Cardiac muscle cell (in vitro differentiated cells and primary cell): ENCODE measurements around the gene LONRF3. TPM values are rescaled to one million over a fixed set of nuclear protein-coding genes. Genes with fewer than 3 reads are reported as not detected.

Experiments used
- DNase-seq, 2 donors: peaks; one replicate each; pipeline versions ENCODE4 v3.0.0 to v3.0.0-alpha.2; 2010 to 2017; ENCODE audit warnings: low read depth in 1 of 2, low spot score in 1 of 2
- H3K27ac ChIP-seq: fragments of 200-600 bp; sonication (generic); 2 replicates; pipeline ENCODE4 v1.5.1; 2016
- H3K27me3 ChIP-seq: fragments of 200-600 bp; sonication (generic); 2 replicates; pipeline ENCODE4 v1.6.0; 2016; ENCODE audit warnings: control low read depth
- H3K36me3 ChIP-seq: fragments of 200-600 bp; sonication (generic); 2 replicates; pipeline ENCODE4 v1.5.1; 2016; ENCODE audit warnings: control low read depth
- H3K4me1 ChIP-seq: fragments of 200-600 bp; sonication (generic); 2 replicates; pipeline ENCODE4 v1.8.1; 2017; ENCODE audit warnings: low read depth, mild to moderate bottlenecking, mixed run types
- H3K4me3 ChIP-seq: fragments of 200-600 bp; sonication (generic); 2 replicates; pipeline ENCODE4 v1.5.1; 2016; ENCODE audit warnings: mild to moderate bottlenecking
- H3K9me3 ChIP-seq: fragments of 200-600 bp; sonication (generic); 2 replicates; pipeline ENCODE4 v1.5.1; 2017; ENCODE audit warnings: low read depth, mild to moderate bottlenecking, control low read depth
- CTCF ChIP-seq: IDR thresholded peaks from 2 replicates; pipeline ENCODE4 v1.5.1; 2012; ENCODE audit warnings: low read depth, mild to moderate bottlenecking, low read length
- polyA plus RNA-seq: library from polyadenylated mRNA; unstranded; fragments of >200 nt; fragmentation: Nextera tagmentation; extraction: Ambion mirVana; gene quantifications from 2 replicates; pipeline ENCODE4 v1.2.1, GENCODE V29; 2016
- total RNA-seq: library from RNA; depleted of rRNA; stranded (reverse); fragments of >200 nt; gene quantifications from 2 replicates; pipeline ENCODE4 v1.2.3, GENCODE V29; 2016

Gene LONRF3
- total and polyA plus RNA-seq, 2 experiments from 2014 or later: 0.09 TPM; not detected in 1

GRCh38 chrX:119004920-119005524 lies 30.6 kb downstream of the LONRF3 start:
- no peak overlapping the region for H3K27ac ChIP-seq
- H3K4me3 ChIP-seq: no peak overlapping the region
- no peaks in the 10 kb centered on the region for H3K36me3 ChIP-seq
- TF ChIP-seq CTCF: peak; percentile 86
- no peaks in the 10 kb centered on the region for H3K27me3 ChIP-seq
- peak; percentile 48 to 56 for DNase-seq
- no peaks in the 10 kb centered on the region for H3K4me1 ChIP-seq
- H3K9me3 ChIP-seq: no peaks in the 10 kb centered on the region

GRCh38 chrX:119007189-119007770 lies 32.9 kb downstream of the LONRF3 start:
- Histone ChIP-seq H3K27me3 (no peaks in the 10 kb centered on the region), H3K4me1 (no peaks in the 10 kb centered on the region), H3K4me3 (no peak overlapping the region), H3K27ac (no peak overlapping the region), H3K9me3 (peaks cover 2% of the 10 kb centered on the region), H3K36me3 (no peaks in the 10 kb centered on the region)
- TF ChIP-seq CTCF: no peak
- no peak for DNase-seq

- peaks cover 2% of the 10 kb centered on the region for H3K9me3 ChIP-seq
- no peaks in the 10 kb centered on the region for H3K36me3 ChIP-seq
- peak; percentile 68 for TF ChIP-seq CTCF
- no peak overlapping the region for H3K27ac ChIP-seq
- no peak overlapping the region for H3K4me3 ChIP-seq
- no peaks in the 10 kb centered on the region for H3K27me3 ChIP-seq
- no peaks in the 10 kb centered on the region for H3K4me1 ChIP-seq
- peak; percentile 29 to 50 for DNase-seq
These were observed 33.8 kb downstream of the LONRF3 start for GRCh38 chrX:119008110-119008744.

GRCh38 chrX:119009071-119009470 lies 34.7 kb downstream of the LONRF3 start:
- no peak for TF ChIP-seq CTCF

GRCh38 chrX:119010491-119010890 lies 36.1 kb downstream of the LONRF3 start:
- no peak for DNase-seq
- Histone ChIP-seq H3K4me3 (no peak overlapping the region), H3K27me3 (no peaks in the 10 kb centered on the region), H3K4me1 (no peaks in the 10 kb centered on the region), H3K36me3 (no peaks in the 10 kb centered on the region), H3K9me3 (peaks cover 2% of the 10 kb centered on the region), H3K27ac (no peak overlapping the region)
- no peak for TF ChIP-seq CTCF

More at GRCh38 chrX:119009071-119009470, 34.7 kb downstream of the LONRF3 start:
- no peaks in the 10 kb centered on the region for H3K27me3 ChIP-seq
- H3K4me3 ChIP-seq: no peak overlapping the region
- DNase-seq: no peak
- H3K9me3 ChIP-seq: peaks cover 2% of the 10 kb centered on the region
- H3K4me1 ChIP-seq: no peaks in the 10 kb centered on the region
- no peak overlapping the region for H3K27ac ChIP-seq
- no peaks in the 10 kb centered on the region for H3K36me3 ChIP-seq
